GM12878 (cell line): ENCODE results near the gene TSC22D1. TPM values are rescaled to one million over a fixed set of nuclear protein-coding genes. Genes with fewer than 3 reads are reported as not detected.

ENCODE experiments used
- ATAC-seq: fragments of 200-7000 bp; cut with Tn5 transposase; 3 replicates; pipeline ENCODE4 v1.9.1; 2020; ENCODE audit warnings: mild to moderate bottlenecking, moderate library complexity
- BruUV-seq: library from RNA; stranded (reverse); fragments of 400-500 nt; replicated peaks from 2 replicates; lab custom pipeline; 2021; lab: Mats Ljungman, UMichigan
- CTCF ChIA-PET: fragments of 300-600 bp; sonication (Branson Sonifier 250); formaldehyde crosslinking; extraction: SDS; loops from one replicate; lab custom pipeline; 2021; ENCODE audit warnings: inconsistent platforms; lab: Yijun Ruan, JAX
- POLR2A ChIA-PET: fragments of 350-600 bp; formaldehyde crosslinking; extraction: SDS; loops from one replicate; lab custom pipeline; 2021; ENCODE audit warnings: inconsistent platforms; lab: Charles Lee
- RAD21 ChIA-PET: fragments of 300-600 bp; sonication (Branson Sonifier 250); formaldehyde crosslinking; loops from one replicate; lab custom pipeline; 2023; ENCODE audit warnings: antibody characterized with exemption; ENCODE audit not compliant: unreplicated experiment; lab: Charles Lee
- SMC1A ChIA-PET: fragments of 300-600 bp; sonication (Branson Sonifier 250); formaldehyde crosslinking; loops from one replicate; lab custom pipeline; 2023; ENCODE audit not compliant: unreplicated experiment, uncharacterized antibody; lab: Charles Lee
- DNase-seq: peaks from one replicate; pipeline ENCODE4 v3.0.0-alpha.2; 2011; ENCODE audit warnings: low read depth, low spot score
- FAIRE-seq: peaks from 3 replicates; lab custom pipeline; 2011; peaks lifted over from hg19 to GRCh38; lab: Jason Lieb, UNC
- H2AFZ ChIP-seq: 2 replicates; pipeline ENCODE4 v1.6.0; 2011; ENCODE audit warnings: low read depth, low read length, control low read depth; ENCODE audit not compliant: control insufficient read depth
- H3K27ac ChIP-seq: 2 replicates; pipeline ENCODE4 v1.5.1; 2011; ENCODE audit warnings: control low read depth; ENCODE audit not compliant: control insufficient read depth, insufficient read depth
- H3K27me3 ChIP-seq, 2 experiments: replicated peaks in 1 of 2; 2 replicates each; pipeline versions ENCODE4 v1.6.0 to v1.6.1; 2011; ENCODE audit warnings: low read length in 1 of 2; ENCODE audit not compliant: control insufficient read depth in 2 of 2, insufficient read depth in 2 of 2
- H3K36me3 ChIP-seq, 2 experiments: 2 replicates each; pipeline ENCODE4 v1.5.1; 2011; ENCODE audit warnings: low read length in 1 of 2; ENCODE audit not compliant: control insufficient read depth in 2 of 2, insufficient read depth in 2 of 2
- H3K4me1 ChIP-seq: 2 replicates; pipeline ENCODE4 v1.6.1; 2011; ENCODE audit warnings: mild to moderate bottlenecking, low read length, moderate library complexity, mixed read lengths; ENCODE audit not compliant: control insufficient read depth, insufficient read depth
- H3K4me2 ChIP-seq: 2 replicates; pipeline ENCODE4 v1.6.0; 2011; ENCODE audit warnings: control low read depth; ENCODE audit not compliant: control insufficient read depth, insufficient read depth
- H3K4me3 ChIP-seq: fragments of 200-600 bp; sonication (generic); 2 replicates; pipeline ENCODE4 v1.5.1; 2016
- H3K79me2 ChIP-seq: 2 replicates; pipeline ENCODE4 v1.6.0; 2011; ENCODE audit warnings: low read length; ENCODE audit not compliant: control insufficient read depth, insufficient read depth
- H3K9ac ChIP-seq: 2 replicates; pipeline ENCODE4 v1.8.0; 2011; ENCODE audit warnings: low read length, control low read depth, mixed read lengths; ENCODE audit not compliant: control insufficient read depth, insufficient read depth
- H3K9me3 ChIP-seq: replicated peaks from 3 replicates; pipeline ENCODE4 v1.5.1; 2011; ENCODE audit warnings: mild to moderate bottlenecking, low read length; ENCODE audit not compliant: control insufficient read depth, insufficient read depth
- H4K20me1 ChIP-seq: 2 replicates; pipeline ENCODE4 v1.6.0; 2011; ENCODE audit not compliant: control insufficient read depth, insufficient read depth
- ESRRA ChIP-seq: IDR thresholded peaks from 2 replicates; pipeline ENCODE4 v1.6.1; 2012; ENCODE audit warnings: mild to moderate bottlenecking, low read length, improper control_type of control experiment
- HDAC2 ChIP-seq: fragments of 200-600 bp; sonication (generic); IDR thresholded peaks from 2 replicates; pipeline ENCODE4 v1.6.1; 2017
- HSF1 ChIP-seq: fragments of 150-350 bp; IDR thresholded peaks from 2 replicates; pipeline ENCODE4 v1.6.1; 2014; ENCODE audit warnings: mild to moderate bottlenecking, low read depth, low read length
- NFYA ChIP-seq: IDR thresholded peaks from 2 replicates; pipeline ENCODE4 v1.6.1; 2011; ENCODE audit warnings: low read depth, mild to moderate bottlenecking, low read length, improper control_type of control experiment, borderline replicate concordance
- PML ChIP-seq: IDR thresholded peaks from 2 replicates; pipeline ENCODE4 v1.6.1; 2012; ENCODE audit warnings: low read length, inconsistent platforms
- RUNX3 ChIP-seq: IDR thresholded peaks from 2 replicates; pipeline ENCODE4 v1.6.1; 2012; ENCODE audit warnings: low read length, inconsistent platforms
- STAT1 ChIP-seq: fragments of 450-650 bp; conservative IDR thresholded peaks from 2 replicates; pipeline ENCODE4 v1.6.1; 2014; ENCODE audit warnings: antibody characterized with exemption, mild to moderate bottlenecking
- TBL1XR1 ChIP-seq: IDR thresholded peaks from 2 replicates; pipeline ENCODE4 v1.6.1; 2012; ENCODE audit warnings: low read depth, low read length, improper control_type of control experiment
- ZBTB11 ChIP-seq: fragments of 450-650 bp; formaldehyde crosslinking; IDR thresholded peaks from 2 replicates; pipeline ENCODE4 v1.5.0; 2022; ENCODE audit warnings: mild to moderate bottlenecking, missing genetic modification characterization
- ZBTB40 ChIP-seq: fragments of 450-650 bp; IDR thresholded peaks from 2 replicates; pipeline ENCODE4 v1.6.1; 2016; ENCODE audit warnings: mild to moderate bottlenecking, moderate library complexity, borderline replicate concordance
- WGBS: methylation state at CpG from one replicate; pipeline ENCODE4 v1.1.6; 2016; ENCODE audit warnings: low lambda C conversion rate; ENCODE audit not compliant: insufficient replicate concordance, insufficient coverage; ENCODE audit errors: missing lambda C conversion rate; 5-methylcytosine and 5-hydroxymethylcytosine counted together
- in situ Hi-C: fragments of 300-500 bp; cut with MboI; formaldehyde crosslinking; loops from 9 replicates; pipeline ENCODE4 v1.14.3; 2018; ENCODE audit warnings: mixed read lengths
- intact Hi-C: fragments of 100-400 bp; cut with micrococcal nuclease; formaldehyde crosslinking; loops from one replicate; pipeline ENCODE4 v1.14.2; 2022; ENCODE audit not compliant: unreplicated experiment
- polyA plus RNA-seq, 11 experiments: library from polyadenylated mRNA; depleted of rRNA in 4 of 11; unstranded in 6 of 11; stranded (reverse) in 5 of 11; fragments of >200 nt; fragmentation: Nextera tagmentation in 4 of 11; fragmentation: Illumina TruSeq in 1 of 11; extraction: Ambion mirVana in 4 of 11; extraction: Trizol in 1 of 11; gene quantifications; 1 replicate in 1 of 11; 2 replicates in 10 of 11; pipeline versions ENCODE4 v1.2.1 to v1.2.3, GENCODE V29; 2011 to 2016; ENCODE audit warnings: inconsistent platforms in 2 of 11, missing spikeins in 2 of 11, low read depth in 1 of 11
- total RNA-seq, 4 experiments: library from RNA; depleted of rRNA in 3 of 4; stranded (reverse); fragments of >200 nt in 3 of 4; fragmentation: Illumina TruSeq in 1 of 4; extraction: Trizol in 1 of 4; gene quantifications; 2 replicates each; pipeline versions ENCODE4 v1.2.1 to v1.2.3, GENCODE V29; 2013 to 2021

The TSC22D1 gene
- total and polyA plus RNA-seq, 10 of the 15 experiments (the other 5 are each of a cell fraction or from before 2014, with no cell fraction given) = 0.37 to 15.7 (median 7.5) TPM

DNA sequence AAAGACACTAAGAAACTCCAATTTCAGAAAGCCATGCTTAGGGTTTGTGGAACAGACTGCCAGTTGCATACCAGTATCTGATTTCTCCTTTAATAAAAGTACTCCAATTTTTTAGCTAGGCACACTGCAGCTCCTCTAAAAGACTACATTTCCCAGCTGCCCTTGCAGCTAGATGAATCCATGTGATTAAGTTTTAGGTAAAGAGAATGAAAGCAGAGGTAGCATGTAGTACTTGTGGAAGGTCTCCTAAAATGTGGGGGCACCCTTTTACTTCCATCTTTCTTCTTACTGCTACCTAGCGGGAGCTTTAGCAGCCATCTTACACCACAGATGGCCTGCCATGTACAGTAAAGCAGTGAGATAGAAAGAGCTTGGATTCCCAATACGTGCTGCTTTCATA lies 33.0 kb upstream of the TSC22D1 start:
- RAD21 ChIA-PET = no interaction called here
- intact Hi-C loops = no loop called here
- CTCF ChIA-PET = no interaction called here

DNA sequence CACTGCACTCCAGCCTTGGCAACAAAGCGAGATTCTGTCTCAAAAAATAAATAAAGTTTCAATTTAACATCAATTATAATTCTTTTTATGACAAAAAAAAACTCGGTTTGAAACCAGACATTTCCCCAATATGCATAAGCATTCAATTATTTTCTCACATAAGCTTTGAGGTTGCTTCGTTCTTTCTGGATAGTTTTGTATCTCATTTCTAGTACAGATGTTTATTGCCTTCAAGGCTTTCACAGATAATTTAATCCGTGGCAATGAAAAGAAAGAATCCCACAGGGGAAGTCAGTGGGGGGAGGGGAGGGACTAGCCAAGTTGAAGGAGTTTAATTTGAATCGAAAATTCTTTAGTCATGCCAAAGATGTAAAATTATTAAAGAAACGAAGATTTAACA lies 29.6 kb upstream of the TSC22D1 start:
- FAIRE-seq = no peak
- no peak for TF ChIP-seq RUNX3
- no peak for TF ChIP-seq ESRRA
- no peak for TF ChIP-seq TBL1XR1
- no peak for TF ChIP-seq HDAC2
- no peak for TF ChIP-seq ZBTB40
- TF ChIP-seq ZBTB11 (CRISPR knock-in tag) = no peak
- no peak for TF ChIP-seq STAT1
- TF ChIP-seq HSF1 = no peak

More for the DNA sequence above, 33.0 kb upstream of the TSC22D1 start:
- H3K4me1 ChIP-seq = no peaks in the 10 kb centered on the region
- H3K79me2 ChIP-seq = no peaks in the 10 kb centered on the region
- H3K27ac ChIP-seq = no peak overlapping the region
- no peaks in the 10 kb centered on the region for H3K9me3 ChIP-seq
- FAIRE-seq (no peak), ATAC-seq (no peak), DNase-seq (no peak)
- TF ChIP-seq PML (no peak), NFYA (no peak)
- 56% methylated on average over 2 of the region's 2 CpGs for WGBS
- no TSS peak for BruUV-seq
- in situ Hi-C loops = no loop called here
- no peak overlapping the region for H2AFZ ChIP-seq
- H3K4me2 ChIP-seq = no peak overlapping the region
- H3K4me3 ChIP-seq = no peak overlapping the region
- ChIA-PET SMC1A (no interaction called here), POLR2A (no interaction called here)
- H4K20me1 ChIP-seq = no peaks in the 10 kb centered on the region
- no peaks in the 10 kb centered on the region for H3K36me3 ChIP-seq
- H3K9ac ChIP-seq = no peak overlapping the region
- no peaks in the 10 kb centered on the region; a peak in 1 of 4 replicates for H3K27me3 ChIP-seq

More for the DNA sequence above, 29.6 kb upstream of the TSC22D1 start:
- ATAC-seq (no peak), DNase-seq (no peak)
- no peaks in the 10 kb centered on the region for H3K36me3 ChIP-seq
- 24% methylated on average over 6 of the region's 6 CpGs for WGBS
- no peaks in the 10 kb centered on the region for H4K20me1 ChIP-seq
- no TSS peak for BruUV-seq
- intact Hi-C loops = no loop called here
- H3K9ac ChIP-seq = no peak overlapping the region
- H3K9me3 ChIP-seq = no peaks in the 10 kb centered on the region
- no peaks in the 10 kb centered on the region for H3K79me2 ChIP-seq
- H3K4me3 ChIP-seq = no peak overlapping the region
- no peaks in the 10 kb centered on the region; a peak in 1 of 4 replicates for H3K27me3 ChIP-seq
- ChIA-PET SMC1A (no interaction called here), POLR2A (no interaction called here), CTCF (interaction anchor here (0.6 kb wide), 1 partner anchor 10 kb away, joined by 3 read pairs; no protein-coding TSS in a partner anchor), RAD21 (no interaction called here)
- H3K4me1 ChIP-seq = no peaks in the 10 kb centered on the region
- no peak overlapping the region for H3K4me2 ChIP-seq
- H3K27ac ChIP-seq = no peak overlapping the region
- in situ Hi-C loops = no loop called here
- H2AFZ ChIP-seq = no peak overlapping the region
